ENCODE results near the gene TRPM3. TPM values are rescaled to one million over a fixed set of nuclear protein-coding genes. Genes with fewer than 3 reads are reported as not detected.

Gene TRPM3
- total RNA-seq, 4 donors from 2014 or later, result under 0.01 to 0.26 (median under 0.01) TPM

- no peak for DNase-seq
- Histone ChIP-seq H3K36me3 (no peaks in the 10 kb centered on the region), H3K27ac (no peak overlapping the region), H3K4me3 (no peak overlapping the region), H3K27me3 (no peaks in the 10 kb centered on the region), H3K4me1 (peaks cover 0 to 19% (median 3%) of the 10 kb centered on the region in 3 donors), H3K9me3 (no peaks in the 10 kb centered on the region)
- 82 to 92% methylated on average over 4 of the region's 4 CpGs for WGBS, 2 donors
- intact Hi-C loops (cut with DNase I), result no loop called here
- TF ChIP-seq CTCF (IDR thresholded peaks at IDR 0.05) (no peak), POLR2A (IDR thresholded peaks at IDR 0.05) (no peak)
Observed at GRCh38 chr9:70534061-70534460, 587.4 kb downstream of the TRPM3 start.

GRCh38 chr9:70533492-70533891 is 587.9 kb downstream of the TRPM3 start:
- H3K4me3 ChIP-seq, result no peak overlapping the region
- intact Hi-C loops (cut with DNase I), result no loop called here
- no peaks in the 10 kb centered on the region for H3K9me3 ChIP-seq
- TF ChIP-seq CTCF (IDR thresholded peaks at IDR 0.05) (no peak), POLR2A (IDR thresholded peaks at IDR 0.05) (no peak)
- WGBS, 2 donors, result 90 to 91% methylated on average over 5 of the region's 5 CpGs
- no peak for DNase-seq
- no peaks in the 10 kb centered on the region for H3K36me3 ChIP-seq
- peaks cover 0 to 19% (median 3%) of the 10 kb centered on the region in 3 donors for H3K4me1 ChIP-seq
- H3K27me3 ChIP-seq, result no peaks in the 10 kb centered on the region
- H3K27ac ChIP-seq, result no peak overlapping the region

- H3K4me3 ChIP-seq, result no peak overlapping the region
- TF ChIP-seq POLR2A (IDR thresholded peaks at IDR 0.05), result no peak
- no peak for DNase-seq
- H3K27ac ChIP-seq, result no peak overlapping the region
- H3K9me3 ChIP-seq, result no peaks in the 10 kb centered on the region
- intact Hi-C loops (cut with DNase I), result no loop called here
- no peaks in the 10 kb centered on the region for H3K36me3 ChIP-seq
- no peaks in the 10 kb centered on the region for H3K27me3 ChIP-seq
- peaks cover 0 to 19% (median 3%) of the 10 kb centered on the region in 3 donors for H3K4me1 ChIP-seq
- WGBS, 2 donors, result 81 to 82% methylated on average over 6 of the region's 6 CpGs
Observed at GRCh38 chr9:70532716-70533115, 588.7 kb downstream of the TRPM3 start.

- no peak overlapping the region for H3K4me3 ChIP-seq
- DNase-seq, result no peak
- intact Hi-C loops (cut with DNase I), result no loop called here
- H3K4me1 ChIP-seq, result peaks cover 0 to 14% (median 3%) of the 10 kb centered on the region in 3 donors
- 62 to 80% methylated on average over 1 of the region's 1 CpG for WGBS, 2 donors
- H3K27me3 ChIP-seq, result no peaks in the 10 kb centered on the region
- TF ChIP-seq POLR2A (IDR thresholded peaks at IDR 0.05) (no peak), CTCF (IDR thresholded peaks at IDR 0.05) (no peak)
- H3K27ac ChIP-seq, result no peak overlapping the region
- H3K36me3 ChIP-seq, result no peaks in the 10 kb centered on the region
- no peaks in the 10 kb centered on the region for H3K9me3 ChIP-seq
Observed at GRCh38 chr9:70531311-70531710, 590.1 kb downstream of the TRPM3 start.

- intact Hi-C loops (cut with DNase I), result no loop called here
- TF ChIP-seq CTCF (IDR thresholded peaks at IDR 0.05) (no peak), POLR2A (IDR thresholded peaks at IDR 0.05) (no peak)
- no peaks in the 10 kb centered on the region for H3K9me3 ChIP-seq
- H3K27me3 ChIP-seq, result no peaks in the 10 kb centered on the region
- no peaks in the 10 kb centered on the region for H3K36me3 ChIP-seq
- no peak for DNase-seq
- no peak overlapping the region for H3K27ac ChIP-seq
- peaks cover 0 to 8% (median 0%) of the 10 kb centered on the region in 3 donors for H3K4me1 ChIP-seq
- H3K4me3 ChIP-seq, result no peak overlapping the region
- WGBS, 2 donors, result 88 to 92% methylated on average over 5 of the region's 5 CpGs
Observed at GRCh38 chr9:70530716-70531115, 590.7 kb downstream of the TRPM3 start.

- Histone ChIP-seq H3K4me1 (no peaks in the 10 kb centered on the region), H3K4me3 (no peak overlapping the region), H3K9me3 (no peaks in the 10 kb centered on the region), H3K36me3 (no peaks in the 10 kb centered on the region), H3K27me3 (no peaks in the 10 kb centered on the region), H3K27ac (no peak overlapping the region)
- DNase-seq, result no peak
- TF ChIP-seq POLR2A (IDR thresholded peaks at IDR 0.05), result no peak
- TF ChIP-seq CTCF (IDR thresholded peaks at IDR 0.05), result no peak
- intact Hi-C loops (cut with DNase I), result no loop called here
- 90 to 95% methylated on average over 7 of the region's 7 CpGs for WGBS, 2 donors
Observed at GRCh38 chr9:70529833-70530232, 591.6 kb downstream of the TRPM3 start.

Data from esophagus squamous epithelium (tissue), 5 donors.